ENCODE results near the gene RAB41.

- TF ChIP-seq CTCF (IDR thresholded peaks at IDR 0.05) (no peak), EP300 (IDR thresholded peaks at IDR 0.05) (no peak), POLR2A (IDR thresholded peaks at IDR 0.05) (no peak)
These were observed 10.8 kb downstream of the RAB41 start for GRCh38 chrX:70292788-70293187.
